ENCODE data around the gene GALNT1.

GALNT1 gene

DNA sequence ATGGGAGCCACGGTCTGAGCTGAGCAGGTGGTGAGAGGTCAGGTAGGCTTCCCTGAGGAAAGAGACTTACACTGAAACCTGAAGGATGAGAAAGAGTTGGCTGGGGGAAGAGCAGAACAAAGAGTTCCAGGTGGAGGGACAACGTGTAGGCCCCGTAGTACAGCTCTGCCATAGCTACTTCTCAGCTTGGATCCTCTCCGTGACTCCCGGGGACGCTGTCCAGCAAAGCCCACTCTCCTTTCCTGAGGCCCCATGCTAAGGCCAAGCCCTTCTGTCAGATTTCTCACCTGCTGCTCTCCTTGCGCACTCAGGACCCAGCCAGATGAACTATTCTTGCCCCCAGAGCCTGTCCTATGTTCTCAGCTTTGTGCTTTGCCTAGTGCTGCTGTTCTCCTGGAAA is 173.8 kb downstream of the GALNT1 start:
- Mint-ChIP-seq H3K4me1 (no peaks in the 10 kb centered on the region), H3K9me3 (no peaks in the 10 kb centered on the region), H3K27me3 (peaks cover 27% of the 10 kb centered on the region), H3K4me3 (no peak overlapping the region), H3K27ac (no peak overlapping the region)
- DNase-seq = no peak
- no peak for ATAC-seq

DNA sequence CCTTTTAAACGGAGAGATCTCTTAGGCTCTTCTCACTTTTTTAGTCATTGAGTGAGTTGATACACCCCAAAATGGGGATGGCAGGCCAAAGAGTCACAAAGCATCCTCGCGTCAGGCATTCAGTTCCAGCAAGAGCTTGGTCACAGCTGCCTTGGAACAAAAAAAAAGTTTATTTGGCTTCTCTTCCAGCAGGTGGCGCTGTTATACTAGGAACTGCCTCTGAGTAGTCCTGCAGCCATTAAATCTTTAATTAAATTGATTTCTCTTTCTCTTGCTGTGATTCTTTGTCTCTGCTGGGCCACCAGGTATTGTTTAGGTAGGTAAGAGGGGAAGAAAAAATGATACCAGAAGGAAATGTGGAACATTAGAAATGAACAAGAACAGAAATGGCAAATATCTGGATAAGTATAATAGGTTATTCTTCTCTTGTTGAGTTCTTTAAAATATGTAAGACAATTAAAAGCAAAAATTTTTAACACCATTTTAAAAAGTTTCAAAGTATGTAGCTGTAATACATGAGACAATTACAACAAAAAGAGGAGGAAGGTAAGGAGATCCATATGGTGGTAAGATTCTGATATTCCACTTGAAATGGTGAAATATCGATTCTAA is 175.1 kb downstream of the GALNT1 start:
- no peaks in the 10 kb centered on the region for H3K4me1 Mint-ChIP-seq
- peaks cover 35% of the 10 kb centered on the region for H3K27me3 Mint-ChIP-seq
- DNase-seq = peak; percentile 53 to 59
- H3K4me3 Mint-ChIP-seq = no peak overlapping the region
- H3K27ac Mint-ChIP-seq = no peak overlapping the region
- ATAC-seq = peak; percentile 77
- H3K9me3 Mint-ChIP-seq = no peaks in the 10 kb centered on the region

All from stimulated activated naive CD8-positive, alpha-beta T cell treated with anti-CD3 and anti-CD28 coated beads, Interleukin-15, amount 100 ng/mL, for 72 hours (primary cell).